ENCODE data around the gene PLP1.

DNA sequence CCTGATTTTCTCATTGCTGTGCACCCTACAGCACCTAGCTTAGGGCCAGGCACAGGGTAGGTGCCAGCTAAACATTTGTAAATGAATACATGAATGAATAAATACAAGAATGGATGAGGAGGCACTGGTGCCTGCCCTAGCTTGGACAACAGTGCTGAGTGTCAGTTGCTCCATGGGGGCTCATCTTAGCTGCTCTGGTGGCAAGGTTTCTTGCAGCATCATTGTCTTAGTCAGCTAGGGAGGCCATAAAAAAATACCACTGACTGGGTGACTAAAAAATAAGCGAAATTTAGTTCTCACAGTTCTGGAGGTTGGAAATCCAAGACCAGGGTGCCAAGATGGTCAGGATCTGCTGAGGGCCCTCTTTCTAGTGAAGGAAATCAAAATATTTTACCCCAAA lies 34.8 kb upstream of the PLP1 start:
- TF ChIP-seq POLR2A (IDR thresholded peaks at IDR 0.05): no peak
- TF ChIP-seq, protein P1, sequence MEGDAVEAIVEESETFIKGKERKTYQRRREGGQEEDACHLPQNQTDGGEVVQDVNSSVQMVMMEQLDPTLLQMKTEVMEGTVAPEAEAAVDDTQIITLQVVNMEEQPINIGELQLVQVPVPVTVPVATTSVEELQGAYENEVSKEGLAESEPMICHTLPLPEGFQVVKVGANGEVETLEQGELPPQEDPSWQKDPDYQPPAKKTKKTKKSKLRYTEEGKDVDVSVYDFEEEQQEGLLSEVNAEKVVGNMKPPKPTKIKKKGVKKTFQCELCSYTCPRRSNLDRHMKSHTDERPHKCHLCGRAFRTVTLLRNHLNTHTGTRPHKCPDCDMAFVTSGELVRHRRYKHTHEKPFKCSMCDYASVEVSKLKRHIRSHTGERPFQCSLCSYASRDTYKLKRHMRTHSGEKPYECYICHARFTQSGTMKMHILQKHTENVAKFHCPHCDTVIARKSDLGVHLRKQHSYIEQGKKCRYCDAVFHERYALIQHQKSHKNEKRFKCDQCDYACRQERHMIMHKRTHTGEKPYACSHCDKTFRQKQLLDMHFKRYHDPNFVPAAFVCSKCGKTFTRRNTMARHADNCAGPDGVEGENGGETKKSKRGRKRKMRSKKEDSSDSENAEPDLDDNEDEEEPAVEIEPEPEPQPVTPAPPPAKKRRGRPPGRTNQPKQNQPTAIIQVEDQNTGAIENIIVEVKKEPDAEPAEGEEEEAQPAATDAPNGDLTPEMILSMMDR (IDR thresholded peaks at IDR 0.05 in 4 of 5, conservative IDR thresholded peaks at IDR 0.05 in 1 of 5): no peak

All from gastrocnemius medialis (tissue), 4 donors.